NCI-H1092 (cell line): Measurements from ENCODE around the gene TNFRSF1A.

Source experiments
- DNase-seq: peaks from one replicate; lab custom pipeline; 2025; lab: John Stamatoyannopoulos, UW

Gene TNFRSF1A

DNA sequence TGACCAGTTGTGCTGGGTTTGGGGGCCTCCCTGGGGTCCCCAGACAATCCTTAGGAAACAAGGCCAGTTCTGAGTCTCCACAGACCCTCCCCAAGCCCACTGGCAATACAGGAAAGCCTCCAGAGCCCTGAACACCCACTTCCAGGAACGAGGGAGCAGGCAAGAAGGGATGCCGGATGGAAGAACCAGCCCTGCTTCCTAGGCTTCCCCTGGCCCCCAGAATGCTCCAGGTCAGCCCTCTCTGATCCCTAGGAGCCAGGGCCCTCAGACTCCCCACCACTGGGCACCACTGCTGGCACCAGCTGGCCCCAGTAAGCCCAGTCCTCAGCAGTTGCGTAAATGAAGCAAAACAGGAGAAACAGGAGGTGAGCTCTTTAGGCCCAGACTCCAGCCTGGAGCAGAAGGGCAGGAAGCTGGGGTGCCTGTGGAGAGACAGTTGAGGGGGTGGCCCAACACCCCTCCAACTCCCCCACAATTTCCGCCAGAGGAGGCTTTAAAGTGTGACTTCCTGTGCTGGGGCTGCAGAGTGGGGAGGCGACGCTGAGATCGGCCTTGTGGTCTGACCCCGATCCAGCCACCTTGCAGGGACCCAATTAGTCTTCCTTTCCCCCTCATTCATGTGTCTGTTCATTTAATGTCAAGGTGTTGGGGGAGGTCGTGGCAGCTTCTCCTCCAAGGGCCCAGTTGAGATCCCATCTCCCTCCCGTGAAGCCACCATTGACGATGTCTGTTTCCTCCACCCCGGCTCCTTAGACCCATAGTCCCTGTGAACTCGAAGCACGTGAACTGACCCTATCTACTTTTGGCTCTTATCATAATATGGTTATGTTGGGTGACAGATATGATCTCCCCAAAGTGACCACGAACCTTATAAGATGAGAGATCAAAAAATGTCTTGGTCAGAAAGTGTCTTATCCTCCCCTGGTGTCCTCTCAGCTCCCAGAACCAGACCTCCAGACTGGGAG, 4.7 kb downstream of the TNFRSF1A start:
- DNase-seq = no peak

DNA sequence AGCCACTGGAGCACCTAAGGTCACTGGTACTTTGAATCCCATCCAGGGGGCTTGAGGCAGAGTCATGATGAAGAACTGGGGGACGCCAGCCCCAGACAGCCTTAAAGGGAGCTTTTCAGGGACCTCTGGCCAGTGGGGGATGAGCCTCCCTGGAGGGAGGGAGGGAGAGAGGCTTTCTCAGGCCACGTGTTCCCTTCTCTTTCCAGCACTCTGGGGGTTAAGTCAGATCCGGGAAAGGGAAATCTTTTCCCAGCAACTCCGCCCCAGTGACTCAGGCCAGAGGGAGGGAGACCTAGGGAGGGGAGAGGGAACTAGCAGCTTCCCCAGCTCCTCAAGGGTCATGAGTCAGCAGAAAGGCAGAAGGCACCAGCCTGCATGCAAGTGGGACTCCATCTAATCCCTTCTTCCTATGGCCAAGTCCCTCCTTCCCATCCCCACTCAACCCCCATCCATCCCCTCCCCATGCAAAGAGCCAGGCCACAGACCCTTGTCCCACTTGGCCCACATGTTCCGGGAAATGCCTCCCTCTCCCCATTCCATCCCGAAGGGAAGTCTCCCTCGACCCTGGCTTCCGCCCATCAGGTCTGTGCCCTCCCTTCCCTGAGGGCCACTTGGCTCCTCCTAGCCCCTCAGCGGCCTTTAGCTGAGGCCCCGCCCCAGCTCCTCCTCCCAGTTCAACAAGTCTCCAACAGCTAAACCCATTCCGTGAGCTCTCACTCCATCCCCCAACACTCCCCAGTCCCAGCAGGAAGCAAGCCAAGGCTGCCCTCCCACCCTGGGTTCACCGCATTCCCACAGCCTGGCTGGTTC, 5.6 kb downstream of the TNFRSF1A start:
- no peak for DNase-seq

GRCh38 chr12:6335451-6336078, 6.3 kb downstream of the TNFRSF1A start:
- no peak for DNase-seq

DNA sequence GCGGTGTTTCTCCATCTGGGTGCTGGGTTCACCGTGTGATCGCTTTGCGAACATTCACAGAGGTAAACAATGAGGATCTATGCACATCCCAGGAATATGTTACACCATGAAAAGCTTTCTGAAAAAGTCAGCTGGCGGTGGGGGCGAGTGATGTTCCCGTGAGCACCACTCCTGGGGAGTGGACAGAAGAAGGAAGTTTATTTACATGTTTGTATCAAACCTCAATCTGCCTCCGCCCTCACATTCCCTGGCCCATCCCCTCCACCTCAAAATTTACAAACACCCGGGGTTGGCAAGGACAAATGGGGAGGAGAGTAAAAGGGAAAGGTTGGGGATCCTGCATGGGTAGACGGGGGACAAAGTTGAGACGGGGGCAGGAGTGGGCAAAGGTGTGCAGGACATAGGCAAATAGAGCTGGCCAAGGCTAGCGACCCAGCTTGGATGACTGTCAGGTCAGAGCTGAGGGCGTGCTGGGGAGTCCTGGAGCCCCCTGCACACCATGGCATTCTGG, 6.9 kb downstream of the TNFRSF1A start:
- DNase-seq = no peak

DNA sequence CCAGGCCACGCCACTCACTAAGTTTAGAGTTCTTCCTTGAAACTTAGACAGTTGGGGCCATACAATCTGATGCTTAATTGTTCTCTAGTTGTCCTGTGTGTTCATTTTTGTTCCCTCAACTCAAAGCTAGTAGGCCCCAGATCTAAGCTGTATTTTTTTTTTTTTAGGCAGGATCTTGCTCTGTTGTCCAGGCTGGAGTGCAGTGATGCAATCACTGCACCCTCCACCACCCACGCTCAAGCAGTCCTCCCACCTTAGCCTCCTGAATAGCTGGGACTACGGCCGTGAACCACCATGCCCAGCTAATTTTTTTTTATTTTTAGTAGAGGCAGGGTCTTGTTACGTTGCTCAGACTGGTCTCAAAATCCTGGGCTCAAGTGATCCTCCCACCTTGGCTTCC, 7.5 kb downstream of the TNFRSF1A start:
- DNase-seq = no peak

DNA sequence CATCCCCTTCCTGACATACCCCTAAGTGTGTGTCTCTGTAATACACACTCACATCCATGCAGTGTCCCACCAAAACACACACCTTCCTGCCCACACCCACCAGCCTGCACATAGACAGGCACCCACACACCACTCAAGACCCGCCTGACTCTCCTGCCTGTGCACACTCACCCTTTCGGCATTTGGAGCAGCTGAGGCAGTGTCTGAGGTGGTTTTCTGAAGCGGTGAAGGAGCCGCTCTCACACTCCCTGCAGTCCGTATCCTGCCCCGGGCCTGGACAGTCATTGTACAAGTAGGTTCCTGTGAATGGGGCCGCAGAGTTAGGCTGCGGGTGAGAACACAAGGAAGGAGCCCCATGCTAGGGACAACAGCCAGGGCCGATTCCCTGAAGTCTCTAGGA, 8.3 kb downstream of the TNFRSF1A start:
- DNase-seq = no peak

GRCh38 chr12:6333029-6333428, 8.8 kb downstream of the TNFRSF1A start:
- no peak for DNase-seq

DNA sequence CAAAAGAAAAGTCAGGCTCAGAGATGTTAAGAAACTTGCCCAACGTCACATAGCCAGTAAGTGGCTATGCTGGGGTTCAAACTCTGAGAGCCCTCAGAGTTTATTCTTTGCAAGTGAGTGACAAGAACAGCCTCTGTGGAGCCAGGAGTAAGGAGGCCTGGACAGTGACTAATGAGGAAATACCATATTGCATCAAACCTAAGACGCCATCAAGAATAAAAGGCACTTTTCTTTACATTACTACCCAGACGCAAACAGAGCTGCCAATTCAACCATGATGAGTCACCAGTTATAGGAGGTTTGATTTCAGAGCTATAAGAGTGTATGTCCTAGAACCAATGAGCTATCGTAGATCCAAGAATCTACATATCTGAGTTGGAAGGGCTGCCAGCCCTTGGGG, 9.4 kb downstream of the TNFRSF1A start:
- no peak for DNase-seq

DNA sequence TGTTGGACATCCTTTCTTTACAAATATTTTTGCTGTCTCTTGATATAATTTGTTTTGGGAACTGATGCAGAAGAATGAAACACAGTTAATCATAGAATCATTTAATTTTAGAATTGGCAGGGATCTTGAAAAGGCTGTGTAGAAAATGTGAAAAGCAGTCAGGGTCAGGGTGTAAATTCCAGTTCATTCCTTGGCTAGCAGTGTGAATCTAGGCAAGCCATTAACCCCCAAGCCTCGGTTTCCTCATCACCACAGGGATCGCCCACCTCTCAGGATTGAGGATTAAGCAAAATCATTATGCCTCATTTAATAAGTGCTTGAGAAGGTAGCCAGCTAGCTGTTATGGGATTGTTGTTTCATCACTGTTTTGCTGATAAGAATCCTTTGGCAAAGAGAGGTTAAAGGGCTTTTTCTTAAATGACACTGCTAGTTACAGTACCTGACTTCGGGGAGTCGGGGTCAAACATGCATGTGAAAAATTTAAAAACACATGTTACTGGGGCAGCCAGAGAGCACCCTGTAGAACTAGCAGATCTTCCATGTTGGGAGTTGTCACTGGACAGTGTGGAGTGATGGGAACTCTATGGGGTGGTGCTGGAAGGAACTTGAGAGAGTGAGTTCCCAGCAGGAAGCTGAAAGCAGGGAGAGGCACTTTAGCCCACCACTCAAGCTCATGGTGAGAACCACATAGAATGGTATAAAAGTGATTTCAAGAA, 10.7 kb downstream of the TNFRSF1A start:
- DNase-seq = no peak

GRCh38 chr12:6330192-6330591, 11.7 kb downstream of the TNFRSF1A start:
- no peak for DNase-seq

DNA sequence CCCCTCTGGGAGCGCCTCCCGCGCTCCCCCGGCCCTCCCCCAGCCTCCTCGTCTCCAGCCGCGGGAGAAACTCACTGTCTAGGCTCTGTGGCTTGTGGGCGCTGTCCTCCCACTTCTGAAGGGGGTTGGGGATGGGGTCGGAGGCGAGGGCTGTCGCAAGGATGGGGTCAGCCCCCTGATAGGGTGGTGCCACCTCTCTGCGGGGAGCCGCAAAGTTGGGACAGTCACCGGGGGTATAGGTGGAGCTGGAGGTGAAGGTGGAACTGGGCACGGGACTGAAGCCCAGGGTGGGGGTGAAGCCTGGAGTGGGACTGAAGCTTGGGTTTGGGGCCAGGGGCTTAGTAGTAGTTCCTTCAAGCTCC, 12.2 kb downstream of the TNFRSF1A start:
- no peak for DNase-seq

DNA sequence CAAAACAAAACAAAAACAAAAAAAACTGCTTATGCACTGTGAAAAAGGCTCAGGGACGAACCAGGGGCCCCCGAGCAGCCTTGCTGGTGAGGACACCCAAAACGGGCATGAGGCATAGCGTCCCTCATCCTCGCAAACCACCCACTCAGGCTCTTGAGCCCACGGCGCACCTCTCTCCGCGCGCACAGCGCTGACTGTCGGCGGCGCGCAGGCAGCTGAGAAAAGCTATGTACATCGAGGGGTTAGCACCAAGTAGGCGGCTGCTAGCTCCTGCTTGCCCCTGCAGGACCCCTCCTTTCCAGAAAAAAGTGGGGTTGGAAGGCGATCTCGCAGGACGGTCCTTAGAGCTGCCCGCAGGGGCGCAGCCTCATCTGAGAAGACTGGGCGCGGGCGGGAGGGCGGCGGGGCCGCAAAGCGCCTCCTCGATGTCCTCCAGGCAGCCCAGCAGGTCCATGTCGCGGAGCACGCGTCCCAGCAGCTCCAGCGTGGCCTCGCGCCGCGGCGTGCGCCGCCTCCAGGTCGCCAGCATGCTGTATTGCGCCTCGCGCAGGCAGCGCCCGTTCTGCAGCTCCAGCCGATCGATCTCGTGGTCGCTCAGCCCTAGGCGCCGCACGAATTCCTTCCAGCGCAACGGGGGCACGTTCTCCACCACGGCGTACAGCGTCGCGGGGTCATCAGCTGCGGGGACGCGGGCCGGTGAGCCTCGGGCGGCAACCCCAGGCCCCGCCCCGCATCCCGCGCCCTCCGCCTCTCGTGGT, 12.8 kb downstream of the TNFRSF1A start:
- DNase-seq = no peak

DNA sequence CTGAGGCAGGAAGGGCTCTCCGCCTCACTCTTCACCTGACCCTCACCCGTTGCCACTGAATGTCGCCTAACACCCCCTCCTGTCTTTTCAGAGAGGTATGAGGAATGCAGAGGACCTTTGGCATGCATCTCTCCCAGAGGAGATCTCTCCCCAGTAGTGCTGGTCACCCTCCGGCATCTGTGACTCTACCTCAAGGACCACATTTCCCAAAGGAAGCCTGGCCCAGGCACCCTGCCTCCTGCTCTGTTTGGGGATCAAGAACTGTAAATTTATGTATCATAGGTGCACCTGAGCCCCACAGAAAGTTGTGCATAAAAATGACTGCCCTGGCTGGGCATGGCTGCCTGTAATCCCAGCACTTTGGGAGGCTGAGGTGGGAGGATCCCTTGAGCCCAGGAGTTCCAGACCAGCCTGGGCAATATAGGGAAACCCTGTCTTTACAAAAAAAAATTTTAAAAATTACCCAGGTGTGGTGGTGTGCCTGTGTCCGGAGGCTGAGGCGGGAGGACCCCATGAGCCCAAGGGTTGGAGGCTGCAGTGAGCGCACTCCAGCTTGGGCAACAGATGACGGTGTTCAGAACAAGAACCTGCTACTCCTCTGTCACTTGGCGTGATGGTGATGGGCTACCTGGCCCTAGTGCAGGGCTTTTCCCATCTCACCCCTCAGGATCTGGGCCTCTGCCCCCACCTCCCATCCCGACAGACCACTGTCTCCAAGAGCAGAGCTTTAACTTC, 13.7 kb downstream of the TNFRSF1A start:
- DNase-seq = no peak

DNA sequence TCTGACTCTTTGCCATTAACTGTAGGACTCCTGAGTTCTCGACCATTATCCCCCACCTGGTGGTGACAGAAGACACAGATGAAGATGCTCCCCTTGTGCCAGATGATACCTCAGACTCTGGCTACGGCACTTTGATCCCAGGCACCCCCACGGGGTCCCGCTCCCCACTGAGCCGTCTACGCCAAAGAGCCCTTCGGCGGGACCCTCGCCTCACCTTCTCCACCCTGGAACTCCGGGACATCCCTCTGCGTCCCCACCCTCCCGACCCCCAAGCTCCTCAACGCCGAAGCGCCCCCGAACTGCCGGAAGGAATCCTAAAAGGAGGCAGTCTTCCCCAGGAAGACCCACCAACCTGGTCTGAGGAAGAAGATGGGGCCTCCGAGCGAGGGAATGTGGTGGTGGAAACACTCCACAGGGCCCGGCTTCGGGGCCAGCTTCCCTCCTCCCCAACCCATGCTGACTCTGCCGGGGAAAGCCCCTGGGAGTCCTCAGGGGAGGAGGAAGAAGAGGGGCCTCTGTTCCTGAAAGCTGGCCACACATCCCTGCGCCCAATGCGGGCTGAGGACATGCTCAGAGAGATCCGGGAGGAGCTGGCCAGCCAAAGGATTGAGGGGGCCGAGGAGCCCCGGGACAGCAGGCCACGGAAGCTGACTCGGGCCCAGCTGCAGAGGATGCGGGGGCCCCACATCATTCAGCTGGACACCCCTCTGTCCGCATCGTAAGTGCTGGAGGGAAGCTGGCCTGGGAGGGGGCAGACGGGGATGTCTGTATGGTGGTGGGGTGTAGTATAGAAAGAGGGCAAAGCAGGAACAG, 14.4 kb downstream of the TNFRSF1A start:
- DNase-seq = no peak

- DNase-seq = no peak
Measured at GRCh38 chr12:6326316-6327228, 15.3 kb downstream of the TNFRSF1A start.

DNA sequence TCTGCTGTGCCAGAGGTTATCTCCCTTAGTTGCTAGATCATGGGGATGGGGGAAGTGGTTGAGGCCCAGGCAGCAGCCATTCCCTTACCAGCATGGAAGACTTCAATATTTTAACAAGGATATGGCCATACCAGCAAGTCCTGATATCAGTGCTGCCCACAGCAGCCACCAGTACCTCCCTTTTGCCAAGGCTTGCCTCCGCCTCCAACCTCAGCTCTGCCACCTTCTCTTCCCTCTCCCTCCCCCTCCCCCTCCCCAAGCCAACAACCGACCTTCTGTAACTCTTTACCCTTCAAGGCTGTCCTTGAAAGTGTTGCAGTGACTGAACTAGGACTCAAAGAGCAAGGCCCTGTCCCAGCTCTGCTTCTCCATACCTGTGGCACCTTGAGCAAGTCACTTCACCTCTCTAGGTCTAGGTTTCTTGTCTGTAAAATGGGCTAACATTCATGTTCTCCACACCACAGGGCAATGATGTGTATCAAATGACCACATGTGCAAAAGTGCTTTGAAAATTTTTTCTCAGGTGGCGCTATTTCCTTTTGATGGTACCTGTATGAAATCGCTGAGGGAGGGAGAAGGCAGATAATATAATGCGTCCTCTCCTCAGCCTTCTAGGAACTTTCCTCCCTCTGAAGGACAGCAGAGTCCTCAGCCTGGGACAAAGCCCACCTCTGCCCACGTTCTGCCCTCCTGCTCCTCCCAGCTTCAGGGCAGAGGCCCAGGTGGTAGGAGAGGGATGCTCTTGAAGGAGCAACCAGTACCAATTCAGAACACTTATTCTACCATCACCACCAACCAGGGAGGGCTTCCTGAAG, 16.7 kb downstream of the TNFRSF1A start:
- no peak for DNase-seq

- no peak for DNase-seq
Measured at GRCh38 chr12:6323995-6324711, 17.7 kb downstream of the TNFRSF1A start.
